HG03457 (cell line): ENCODE measurements around the gene NUTM2A.
"Not testable (repeated sequence)": the region's sequence is repeated elsewhere in the genome, so short reads cannot be mapped to it uniquely, and the experiment has no call there.

ENCODE experiments used
- ATAC-seq: cut with Tn5 transposase; IDR thresholded peaks from one replicate; pipeline ENCODE4 v1.9.1; 2021; ENCODE audit warnings: moderate number of reproducible peaks; ENCODE audit not compliant: unreplicated experiment

Gene NUTM2A

DNA sequence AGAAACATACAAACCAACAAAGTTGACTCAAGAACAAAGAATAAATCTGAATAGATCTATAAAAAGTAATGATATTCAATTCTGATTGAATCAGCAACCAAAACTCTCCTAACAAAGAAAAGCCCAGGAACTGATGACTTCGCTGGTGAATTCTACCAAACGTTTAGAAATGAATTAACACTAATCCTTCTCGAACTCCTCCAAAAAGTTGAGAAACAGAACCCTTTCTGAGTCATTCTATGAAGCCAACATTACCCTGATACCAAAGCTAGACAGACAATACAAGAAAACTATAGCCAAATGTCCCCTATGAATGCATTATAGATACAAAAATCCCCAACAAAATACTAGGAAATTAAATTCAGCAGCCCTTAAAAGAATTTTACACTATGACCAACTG lies 16.9 kb downstream of the NUTM2A start:
- ATAC-seq = not testable (repeated sequence)

DNA sequence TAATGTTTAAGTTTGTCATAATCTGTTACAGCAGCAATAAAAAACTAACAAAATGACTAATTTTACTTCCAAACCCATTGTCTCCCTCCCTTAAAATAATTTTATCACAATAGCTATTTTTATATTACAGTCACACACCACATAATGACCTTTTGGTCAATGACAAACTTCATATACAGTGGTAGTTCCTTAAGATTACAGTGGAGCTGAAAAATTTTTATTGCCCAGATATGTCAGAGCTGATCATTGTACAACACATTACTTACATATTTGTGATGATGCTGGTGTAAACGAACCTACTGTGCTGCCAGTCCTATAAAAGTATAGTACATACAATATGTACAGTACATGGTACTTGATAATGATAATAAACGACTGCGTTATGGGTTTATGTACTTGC lies 22.1 kb downstream of the NUTM2A start:
- not testable (repeated sequence) for ATAC-seq

DNA sequence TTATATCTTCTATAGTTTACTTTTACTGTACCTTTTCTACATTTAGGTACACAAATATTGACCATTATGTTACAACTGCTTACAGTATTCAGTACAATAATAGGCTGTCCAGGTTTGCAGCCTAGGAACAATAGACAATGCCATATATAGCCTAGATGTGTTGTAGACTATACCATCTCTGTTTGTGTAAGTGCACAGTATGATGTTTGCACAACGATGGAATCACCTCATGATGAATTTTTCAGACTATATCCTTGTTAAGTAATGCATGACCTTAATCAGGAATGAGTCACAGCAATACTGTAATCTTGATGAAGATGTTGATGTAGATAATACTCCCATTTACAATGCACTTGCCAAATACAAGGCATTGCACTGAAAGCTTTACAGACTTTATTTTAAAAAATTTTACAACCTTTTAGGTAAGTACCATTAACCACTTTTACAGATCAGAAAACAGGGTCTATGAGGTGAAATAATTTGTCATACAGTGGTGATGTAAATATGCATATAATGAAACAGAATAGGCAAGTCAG lies 23.6 kb downstream of the NUTM2A start:
- ATAC-seq = not testable (repeated sequence)

DNA sequence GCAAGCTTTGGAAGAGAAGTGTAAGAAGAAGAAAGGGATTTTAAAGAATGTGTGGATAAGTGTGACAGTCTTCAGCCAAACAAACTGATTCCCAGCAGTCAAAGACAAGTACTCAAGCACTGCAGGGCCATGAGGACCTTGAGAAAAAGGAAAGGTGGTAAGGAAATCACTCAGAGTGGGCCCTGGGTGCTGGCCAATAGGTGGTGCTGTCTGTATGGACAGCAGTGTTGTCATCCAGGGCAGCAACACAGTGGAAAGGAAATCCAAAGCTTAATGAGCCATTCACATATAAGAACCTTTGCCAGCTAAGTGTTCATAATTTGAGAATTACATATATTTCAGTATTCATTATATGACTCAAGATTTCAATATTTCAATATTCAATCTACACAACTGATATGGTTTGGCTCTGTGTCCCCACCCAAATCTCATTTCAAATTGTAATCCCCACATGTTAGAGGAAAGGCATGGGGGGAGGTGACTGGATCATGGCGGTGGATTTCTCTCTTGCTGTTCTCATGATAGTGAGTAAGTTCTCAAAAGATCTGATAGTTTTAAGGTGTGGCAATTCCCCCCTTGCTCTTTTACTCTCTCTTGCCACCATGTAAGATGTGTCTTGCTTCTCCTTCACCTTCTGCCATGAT lies 55.6 kb downstream of the NUTM2A start:
- ATAC-seq = not testable (repeated sequence)
